ENCODE data around the gene SYT15.
"Not testable (repeated sequence)": the region's sequence is repeated elsewhere in the genome, so short reads cannot be mapped to it uniquely, and the experiment has no call there.

GRCh38 chr10:46588221-46588620 is 9.3 kb downstream of the SYT15 start:
- TF ChIP-seq, protein P1, sequence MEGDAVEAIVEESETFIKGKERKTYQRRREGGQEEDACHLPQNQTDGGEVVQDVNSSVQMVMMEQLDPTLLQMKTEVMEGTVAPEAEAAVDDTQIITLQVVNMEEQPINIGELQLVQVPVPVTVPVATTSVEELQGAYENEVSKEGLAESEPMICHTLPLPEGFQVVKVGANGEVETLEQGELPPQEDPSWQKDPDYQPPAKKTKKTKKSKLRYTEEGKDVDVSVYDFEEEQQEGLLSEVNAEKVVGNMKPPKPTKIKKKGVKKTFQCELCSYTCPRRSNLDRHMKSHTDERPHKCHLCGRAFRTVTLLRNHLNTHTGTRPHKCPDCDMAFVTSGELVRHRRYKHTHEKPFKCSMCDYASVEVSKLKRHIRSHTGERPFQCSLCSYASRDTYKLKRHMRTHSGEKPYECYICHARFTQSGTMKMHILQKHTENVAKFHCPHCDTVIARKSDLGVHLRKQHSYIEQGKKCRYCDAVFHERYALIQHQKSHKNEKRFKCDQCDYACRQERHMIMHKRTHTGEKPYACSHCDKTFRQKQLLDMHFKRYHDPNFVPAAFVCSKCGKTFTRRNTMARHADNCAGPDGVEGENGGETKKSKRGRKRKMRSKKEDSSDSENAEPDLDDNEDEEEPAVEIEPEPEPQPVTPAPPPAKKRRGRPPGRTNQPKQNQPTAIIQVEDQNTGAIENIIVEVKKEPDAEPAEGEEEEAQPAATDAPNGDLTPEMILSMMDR (IDR thresholded peaks at IDR 0.05 in 8 of 11, conservative IDR thresholded peaks at IDR 0.05 in 3 of 11), result not testable (repeated sequence)
- TF ChIP-seq POLR2A (IDR thresholded peaks at IDR 0.05), result not testable (repeated sequence)

Measured in spleen (tissue), 7 donors.